ENCODE measurements around the gene CYP24A1.

DNA sequence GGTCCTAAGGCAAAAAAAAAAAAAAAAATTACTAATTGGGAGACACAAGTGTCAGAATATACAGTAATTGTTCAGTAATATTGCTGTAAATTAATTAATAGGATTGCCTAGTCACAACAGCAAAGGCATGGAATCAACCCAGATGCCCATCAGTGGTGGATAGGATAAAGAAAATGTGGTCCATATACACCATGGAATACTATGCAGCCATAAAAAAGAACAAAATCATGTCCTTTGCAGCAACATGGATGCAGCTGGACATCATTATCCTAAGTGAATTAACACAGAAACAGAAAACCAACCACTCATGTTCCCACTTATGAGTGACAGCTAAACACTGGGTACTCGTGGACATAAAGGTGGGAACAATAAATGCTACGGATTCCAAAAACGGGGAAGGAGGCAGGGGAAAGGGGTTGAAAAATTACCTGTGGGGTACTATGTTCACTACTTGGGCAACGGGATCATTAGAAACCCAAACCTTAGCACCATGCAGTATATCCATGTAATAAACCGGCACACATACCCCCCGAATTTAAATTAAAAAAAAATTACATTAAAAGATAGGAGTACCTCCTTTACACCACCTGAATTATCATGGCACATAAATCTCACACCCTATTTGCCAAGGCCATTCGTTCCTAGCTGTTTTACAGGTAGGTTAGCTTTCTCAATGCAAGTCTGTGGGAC lies 33.4 kb upstream of the CYP24A1 start:
- TF ChIP-seq, protein P1, sequence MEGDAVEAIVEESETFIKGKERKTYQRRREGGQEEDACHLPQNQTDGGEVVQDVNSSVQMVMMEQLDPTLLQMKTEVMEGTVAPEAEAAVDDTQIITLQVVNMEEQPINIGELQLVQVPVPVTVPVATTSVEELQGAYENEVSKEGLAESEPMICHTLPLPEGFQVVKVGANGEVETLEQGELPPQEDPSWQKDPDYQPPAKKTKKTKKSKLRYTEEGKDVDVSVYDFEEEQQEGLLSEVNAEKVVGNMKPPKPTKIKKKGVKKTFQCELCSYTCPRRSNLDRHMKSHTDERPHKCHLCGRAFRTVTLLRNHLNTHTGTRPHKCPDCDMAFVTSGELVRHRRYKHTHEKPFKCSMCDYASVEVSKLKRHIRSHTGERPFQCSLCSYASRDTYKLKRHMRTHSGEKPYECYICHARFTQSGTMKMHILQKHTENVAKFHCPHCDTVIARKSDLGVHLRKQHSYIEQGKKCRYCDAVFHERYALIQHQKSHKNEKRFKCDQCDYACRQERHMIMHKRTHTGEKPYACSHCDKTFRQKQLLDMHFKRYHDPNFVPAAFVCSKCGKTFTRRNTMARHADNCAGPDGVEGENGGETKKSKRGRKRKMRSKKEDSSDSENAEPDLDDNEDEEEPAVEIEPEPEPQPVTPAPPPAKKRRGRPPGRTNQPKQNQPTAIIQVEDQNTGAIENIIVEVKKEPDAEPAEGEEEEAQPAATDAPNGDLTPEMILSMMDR (IDR thresholded peaks at IDR 0.05) = no peak
- no peak for TF ChIP-seq EP300 (IDR thresholded peaks at IDR 0.05)
- TF ChIP-seq POLR2A (IDR thresholded peaks at IDR 0.05) = no peak
- TF ChIP-seq POLR2AphosphoS5 (IDR thresholded peaks at IDR 0.05) = no peak

All from gastroesophageal sphincter (tissue), 3 donors.